HCT116 (cell line): ENCODE measurements around the gene GPR150. TPM values are rescaled to one million over a fixed set of nuclear protein-coding genes. Genes with fewer than 3 reads are reported as not detected.

Experiments
- ATAC-seq: fragments of 200-7000 bp; cut with Tn5 transposase; 2 replicates; pipeline ENCODE4 v1.9.1; 2020; ENCODE audit warnings: mild to moderate bottlenecking, moderate library complexity
- Bru-seq: library from RNA; stranded (reverse); fragments of 400-500 nt; gene quantifications from one replicate; lab custom pipeline; 2021; lab: Mats Ljungman, UMichigan
- BruChase-seq, 2 experiments: library from RNA; stranded (reverse); fragments of 400-500 nt; gene quantifications; one replicate each; lab custom pipeline; 2021; lab: Mats Ljungman, UMichigan
- BruUV-seq: library from RNA; stranded (reverse); fragments of 400-500 nt; replicated peaks from 2 replicates; lab custom pipeline; 2021; lab: Mats Ljungman, UMichigan
- CTCF ChIA-PET: fragments of 300-600 bp; sonication (Branson Sonifier 250); formaldehyde crosslinking; loops from one replicate; lab custom pipeline; 2021; ENCODE audit warnings: antibody characterized with exemption; lab: Charles Lee
- POLR2A ChIA-PET: fragments of 300-600, 350-600 bp; sonication (Branson Sonifier 250); formaldehyde crosslinking; loops from one replicate; lab custom pipeline; 2021; ENCODE audit warnings: antibody characterized with exemption; lab: Charles Lee
- RAD21 ChIA-PET, 2 experiments: fragments of 300-600 bp; sonication (Branson Sonifier 250); formaldehyde crosslinking; loops; one replicate each; lab custom pipeline; 2023; ENCODE audit warnings: low total read pairs in 2 of 2; ENCODE audit not compliant: uncharacterized antibody in 2 of 2, unreplicated experiment in 2 of 2, low non-redundant PET in 1 of 2; lab: Charles Lee
- DNase-seq: peaks from one replicate; pipeline ENCODE4 v3.0.0-alpha.2; 2010; ENCODE audit warnings: low read depth, low spot score
- H2AFZ ChIP-seq: fragments of 200-600 bp; shearing (Covaris generic), sonication (generic); 2 replicates; pipeline ENCODE4 v1.6.1; 2017; ENCODE audit warnings: low read depth, mixed run types, mixed read lengths, antibody characterized with exemption, low read length; ENCODE audit not compliant: poor library complexity, severe bottlenecking
- H3K27ac ChIP-seq: 2 replicates; pipeline ENCODE4 v1.5.1; 2012; ENCODE audit warnings: low read depth, low read length
- H3K27me3 ChIP-seq: fragments of 200-600 bp; sonication (generic); 2 replicates; pipeline ENCODE4 v1.6.1; 2016; ENCODE audit warnings: mixed run types, low read length, mixed read lengths; ENCODE audit not compliant: insufficient read depth
- H3K36me3 ChIP-seq, 2 experiments: fragments of 200-500 bp in 1 of 2; fragments of 200-600 bp in 1 of 2; sonication (Bioruptor generic) in 1 of 2; sonication (generic) in 1 of 2; 2 replicates each; pipeline versions ENCODE4 v1.5.1 to v1.6.1; 2014 to 2016; ENCODE audit warnings: low read length in 2 of 2, inconsistent platforms in 1 of 2, mixed read lengths in 1 of 2, mixed run types in 1 of 2; ENCODE audit not compliant: insufficient read depth in 2 of 2, control insufficient read depth in 1 of 2
- H3K4me1 ChIP-seq, 2 experiments: fragments of 200-600 bp in 1 of 2; sonication (generic) in 1 of 2; 2 replicates each; pipeline versions ENCODE4 v1.5.1 to v1.6.1; 2012 to 2017; ENCODE audit warnings: low read length in 2 of 2, inconsistent platforms in 1 of 2, mild to moderate bottlenecking in 1 of 2, mixed read lengths in 1 of 2, mixed run types in 1 of 2, moderate library complexity in 1 of 2; ENCODE audit not compliant: insufficient read depth in 2 of 2, control insufficient read depth in 1 of 2
- H3K4me2 ChIP-seq: fragments of 200-600 bp; sonication (generic); 2 replicates; pipeline ENCODE4 v1.6.1; 2017; ENCODE audit warnings: mixed run types, low read length, mixed read lengths
- H3K4me3 ChIP-seq, 2 experiments: fragments of 200-600 bp in 1 of 2; sonication (generic) in 1 of 2; replicated peaks in 1 of 2; 2 replicates each; pipeline ENCODE4 v1.5.1; 2011 to 2016; ENCODE audit warnings: low read length in 2 of 2, control low read depth in 1 of 2, low read depth in 1 of 2, mild to moderate bottlenecking in 1 of 2, mixed read lengths in 1 of 2, mixed run types in 1 of 2
- H3K79me2 ChIP-seq: fragments of 200-600 bp; sonication (generic); 2 replicates; pipeline ENCODE4 v1.6.1; 2017; ENCODE audit warnings: mild to moderate bottlenecking, mixed run types, low read length, moderate library complexity, mixed read lengths; ENCODE audit not compliant: insufficient read depth
- H3K9ac ChIP-seq: fragments of 200-600 bp; sonication (generic); 2 replicates; pipeline ENCODE4 v1.6.1; 2016; ENCODE audit warnings: low read length, mixed read lengths
- H3K9me2 ChIP-seq: fragments of 200-600 bp; sonication (generic), shearing (Covaris generic); 2 replicates; pipeline ENCODE4 v1.6.1; 2017; ENCODE audit warnings: mixed run types, mild to moderate bottlenecking, moderate library complexity; ENCODE audit not compliant: insufficient read depth
- H3K9me3 ChIP-seq, 2 experiments: fragments of 200-500 bp in 1 of 2; fragments of 200-600 bp in 1 of 2; sonication (Bioruptor generic) in 1 of 2; sonication (generic) in 1 of 2; 2 replicates each; pipeline ENCODE4 v1.6.1; 2014 to 2017; ENCODE audit warnings: low read length in 2 of 2, mixed read lengths in 2 of 2, inconsistent platforms in 1 of 2, low read depth in 1 of 2, mild to moderate bottlenecking in 1 of 2, mixed run types in 1 of 2, moderate library complexity in 1 of 2; ENCODE audit not compliant: control insufficient read depth in 1 of 2, insufficient read depth in 1 of 2
- H4K20me1 ChIP-seq: fragments of 200-600 bp; sonication (generic), shearing (Covaris generic); 2 replicates; pipeline ENCODE4 v1.6.1; 2017; ENCODE audit warnings: mixed run types, mild to moderate bottlenecking, moderate library complexity; ENCODE audit not compliant: insufficient read depth
- CBX3 ChIP-seq: IDR thresholded peaks from 2 replicates; pipeline ENCODE4 v1.6.1; 2012; ENCODE audit warnings: low read depth
- CEBPB ChIP-seq: IDR thresholded peaks from 2 replicates; pipeline ENCODE4 v1.6.1; 2012; ENCODE audit warnings: low read depth
- ELF1 ChIP-seq: IDR thresholded peaks from 2 replicates; pipeline ENCODE4 v1.6.1; 2012; ENCODE audit warnings: low read depth, borderline replicate concordance
- POLR2A ChIP-seq: IDR thresholded peaks from 2 replicates; pipeline ENCODE4 v1.7.0; 2011; ENCODE audit warnings: borderline replicate concordance; ENCODE audit not compliant: insufficient read depth, insufficient read length; ENCODE audit errors: extremely low read depth
- RAD21 ChIP-seq: IDR thresholded peaks from 2 replicates; pipeline ENCODE4 v1.6.1; 2012; ENCODE audit warnings: low read depth, mild to moderate bottlenecking
- SIN3A ChIP-seq: IDR thresholded peaks from 2 replicates; pipeline ENCODE4 v1.6.1; 2012; ENCODE audit warnings: low read depth
- TCF7L2 ChIP-seq: IDR thresholded peaks from 2 replicates; pipeline ENCODE4 v1.7.0; 2011; ENCODE audit warnings: borderline replicate concordance, inconsistent platforms; ENCODE audit not compliant: insufficient read depth, insufficient read length; ENCODE audit errors: extremely low read depth
- YY1 ChIP-seq: IDR thresholded peaks from 2 replicates; pipeline ENCODE4 v1.6.1; 2011; ENCODE audit warnings: low read length, low read depth, moderate library complexity, mild to moderate bottlenecking; ENCODE audit not compliant: insufficient replicate concordance; ENCODE audit errors: extremely low read depth
- ZFX ChIP-seq: fragments of 450-650 bp; IDR thresholded peaks from 2 replicates; pipeline ENCODE4 v1.6.1; 2017
- ZNF274 ChIP-seq: fragments of 200-500 bp; sonication (Bioruptor generic); IDR thresholded peaks from 2 replicates; pipeline ENCODE4 v1.6.1; 2014; ENCODE audit warnings: mild to moderate bottlenecking, low read depth, low read length, inconsistent platforms
- intact Hi-C: fragments of 100-400 bp; cut with micrococcal nuclease; formaldehyde crosslinking; loops from 2 replicates; pipeline ENCODE4 v1.10.0; 2022
- long read RNA-seq: library from polyadenylated mRNA; unstranded; transcript quantifications from one replicate; pipeline ENCODE4 v2.0.0, GENCODE V29; 2021; ENCODE audit not compliant: unreplicated experiment
- polyA plus RNA-seq: library from polyadenylated mRNA; unstranded; fragments of >200 nt; gene quantifications from 2 replicates; pipeline ENCODE4 v1.2.1, GENCODE V29; 2012; ENCODE audit warnings: missing spikeins
- total RNA-seq: library from RNA; stranded (reverse); gene quantifications from one replicate; pipeline ENCODE4 v1.2.1, GENCODE V29; 2021; ENCODE audit not compliant: unreplicated experiment
- TF ChIP-seq, protein P1 (sequence below), 3 experiments: fragments of 200-600 bp in 1 of 3; sonication (generic) in 1 of 3; IDR thresholded peaks in 2 of 3; conservative IDR thresholded peaks in 1 of 3; 2 replicates each; pipeline ENCODE4 v1.5.1; 2012 to 2017; ENCODE audit warnings: low read depth in 2 of 3, low read length in 2 of 3, antibody characterized with exemption in 1 of 3, borderline replicate concordance in 1 of 3, control low read depth in 1 of 3, mild to moderate bottlenecking in 1 of 3, mixed read lengths in 1 of 3, mixed run types in 1 of 3, moderate library complexity in 1 of 3; ENCODE audit not compliant: insufficient read depth in 1 of 3
- TF ChIP-seq, protein P2 (sequence below): IDR thresholded peaks from 2 replicates; pipeline ENCODE4 v1.6.1; 2012

Gene GPR150
- total RNA-seq (not detected), Bru-seq, nascent RNA (not detected), BruChase-seq, experiment 1, labeled RNA remaining after a 6-hour chase (not detected), BruChase-seq, experiment 2, labeled RNA remaining after a 2-hour chase (not detected)
- polyA plus RNA-seq = not detected in 2 replicates
- long read RNA-seq = 0 reads

DNA sequence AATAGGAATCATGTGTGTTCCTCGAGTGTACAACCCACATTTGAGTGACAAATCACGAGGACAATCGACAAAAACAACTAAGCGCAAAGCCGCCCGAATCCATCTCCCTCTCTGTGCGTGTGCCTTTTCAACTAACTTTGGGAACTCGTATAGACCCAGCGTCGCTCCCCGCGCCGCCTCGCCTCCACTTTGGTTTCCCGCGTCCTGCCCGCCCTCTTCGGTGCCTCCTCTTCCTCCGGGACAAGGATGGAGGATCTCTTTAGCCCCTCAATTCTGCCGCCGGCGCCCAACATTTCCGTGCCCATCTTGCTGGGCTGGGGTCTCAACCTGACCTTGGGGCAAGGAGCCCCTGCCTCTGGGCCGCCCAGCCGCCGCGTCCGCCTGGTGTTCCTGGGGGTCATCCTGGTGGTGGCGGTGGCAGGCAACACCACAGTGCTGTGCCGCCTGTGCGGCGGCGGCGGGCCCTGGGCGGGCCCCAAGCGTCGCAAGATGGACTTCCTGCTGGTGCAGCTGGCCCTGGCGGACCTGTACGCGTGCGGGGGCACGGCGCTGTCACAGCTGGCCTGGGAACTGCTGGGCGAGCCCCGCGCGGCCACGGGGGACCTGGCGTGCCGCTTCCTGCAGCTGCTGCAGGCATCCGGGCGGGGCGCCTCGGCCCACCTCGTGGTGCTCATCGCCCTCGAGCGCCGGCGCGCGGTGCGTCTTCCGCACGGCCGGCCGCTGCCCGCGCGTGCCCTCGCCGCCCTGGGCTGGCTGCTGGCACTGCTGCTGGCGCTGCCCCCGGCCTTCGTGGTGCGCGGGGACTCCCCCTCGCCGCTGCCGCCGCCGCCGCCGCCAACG is at the start of gene GPR150:
TSS of gene GPR150 (plus strand) at position 58 of the 840 bp plus-strand sequence. CDS start at position 247, 189 bp downstream.
- intact Hi-C loops = no loop called here
- Histone ChIP-seq H3K4me1 (no peaks in the 10 kb centered on the region), H3K36me3 (no peaks in the 10 kb centered on the region), H3K9ac (no peak within 1 kb of the TSS), H3K79me2 (no peaks in the 10 kb centered on the region), H3K4me2 (no peak within 1 kb of the TSS), H3K9me3 (no peaks in the 10 kb centered on the region), H3K27ac (no peak within 1 kb of the TSS), H3K27me3 (no peaks in the 10 kb centered on the region)
- no peak for DNase-seq
- CTCF ChIA-PET = no interaction called here
- POLR2A ChIA-PET = no interaction called here
- TF ChIP-seq POLR2A (no peak), CBX3 (no peak), RAD21 (no peak), CEBPB (no peak), TCF7L2 (no peak), ZNF274 (no peak), SIN3A (no peak), YY1 (no peak), ZFX (no peak), ELF1 (no peak)
- TF ChIP-seq, protein P1, sequence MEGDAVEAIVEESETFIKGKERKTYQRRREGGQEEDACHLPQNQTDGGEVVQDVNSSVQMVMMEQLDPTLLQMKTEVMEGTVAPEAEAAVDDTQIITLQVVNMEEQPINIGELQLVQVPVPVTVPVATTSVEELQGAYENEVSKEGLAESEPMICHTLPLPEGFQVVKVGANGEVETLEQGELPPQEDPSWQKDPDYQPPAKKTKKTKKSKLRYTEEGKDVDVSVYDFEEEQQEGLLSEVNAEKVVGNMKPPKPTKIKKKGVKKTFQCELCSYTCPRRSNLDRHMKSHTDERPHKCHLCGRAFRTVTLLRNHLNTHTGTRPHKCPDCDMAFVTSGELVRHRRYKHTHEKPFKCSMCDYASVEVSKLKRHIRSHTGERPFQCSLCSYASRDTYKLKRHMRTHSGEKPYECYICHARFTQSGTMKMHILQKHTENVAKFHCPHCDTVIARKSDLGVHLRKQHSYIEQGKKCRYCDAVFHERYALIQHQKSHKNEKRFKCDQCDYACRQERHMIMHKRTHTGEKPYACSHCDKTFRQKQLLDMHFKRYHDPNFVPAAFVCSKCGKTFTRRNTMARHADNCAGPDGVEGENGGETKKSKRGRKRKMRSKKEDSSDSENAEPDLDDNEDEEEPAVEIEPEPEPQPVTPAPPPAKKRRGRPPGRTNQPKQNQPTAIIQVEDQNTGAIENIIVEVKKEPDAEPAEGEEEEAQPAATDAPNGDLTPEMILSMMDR (IDR thresholded peaks at IDR 0.05 in 2 of 3, conservative IDR thresholded peaks at IDR 0.05 in 1 of 3; ENCODE audit: borderline replicate concordance in 1 of 3, insufficient read depth in 1 of 3, low read depth in 2 of 3, low read length in 2 of 3) = no peak
- TF ChIP-seq, protein P2, sequence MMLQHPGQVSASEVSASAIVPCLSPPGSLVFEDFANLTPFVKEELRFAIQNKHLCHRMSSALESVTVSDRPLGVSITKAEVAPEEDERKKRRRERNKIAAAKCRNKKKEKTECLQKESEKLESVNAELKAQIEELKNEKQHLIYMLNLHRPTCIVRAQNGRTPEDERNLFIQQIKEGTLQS = no peak
- TF ChIP-seq, all 23 proteins: peak for 0
- BruUV-seq = no TSS peak
- Histone ChIP-seq H2AFZ (no peak within 1 kb of the TSS), H3K4me3 (no peak within 1 kb of the TSS), H3K9me2 (no peaks in the 10 kb centered on the region; the same call in 1 of the 2 replicates), H4K20me1 (no peaks in the 10 kb centered on the region)
- ATAC-seq = no peak
- RAD21 ChIA-PET = no interaction called here
